HG03575 (cell line): Measurements from ENCODE around the gene CCDC47.
A peak's percentile ranks its signal among the peaks of the same experiment; 100 is the strongest.
"Not testable (repeated sequence)": the region's sequence is repeated elsewhere in the genome, so short reads cannot be mapped to it uniquely, and the experiment has no call there.

Experiments
- ATAC-seq: cut with Tn5 transposase; IDR thresholded peaks from one replicate; pipeline ENCODE4 v1.9.1; 2021; ENCODE audit not compliant: unreplicated experiment, insufficient number of reproducible peaks, low FRiP score; ENCODE audit errors: extremely low read depth

CCDC47 gene, protein sequence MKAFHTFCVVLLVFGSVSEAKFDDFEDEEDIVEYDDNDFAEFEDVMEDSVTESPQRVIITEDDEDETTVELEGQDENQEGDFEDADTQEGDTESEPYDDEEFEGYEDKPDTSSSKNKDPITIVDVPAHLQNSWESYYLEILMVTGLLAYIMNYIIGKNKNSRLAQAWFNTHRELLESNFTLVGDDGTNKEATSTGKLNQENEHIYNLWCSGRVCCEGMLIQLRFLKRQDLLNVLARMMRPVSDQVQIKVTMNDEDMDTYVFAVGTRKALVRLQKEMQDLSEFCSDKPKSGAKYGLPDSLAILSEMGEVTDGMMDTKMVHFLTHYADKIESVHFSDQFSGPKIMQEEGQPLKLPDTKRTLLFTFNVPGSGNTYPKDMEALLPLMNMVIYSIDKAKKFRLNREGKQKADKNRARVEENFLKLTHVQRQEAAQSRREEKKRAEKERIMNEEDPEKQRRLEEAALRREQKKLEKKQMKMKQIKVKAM

DNA sequence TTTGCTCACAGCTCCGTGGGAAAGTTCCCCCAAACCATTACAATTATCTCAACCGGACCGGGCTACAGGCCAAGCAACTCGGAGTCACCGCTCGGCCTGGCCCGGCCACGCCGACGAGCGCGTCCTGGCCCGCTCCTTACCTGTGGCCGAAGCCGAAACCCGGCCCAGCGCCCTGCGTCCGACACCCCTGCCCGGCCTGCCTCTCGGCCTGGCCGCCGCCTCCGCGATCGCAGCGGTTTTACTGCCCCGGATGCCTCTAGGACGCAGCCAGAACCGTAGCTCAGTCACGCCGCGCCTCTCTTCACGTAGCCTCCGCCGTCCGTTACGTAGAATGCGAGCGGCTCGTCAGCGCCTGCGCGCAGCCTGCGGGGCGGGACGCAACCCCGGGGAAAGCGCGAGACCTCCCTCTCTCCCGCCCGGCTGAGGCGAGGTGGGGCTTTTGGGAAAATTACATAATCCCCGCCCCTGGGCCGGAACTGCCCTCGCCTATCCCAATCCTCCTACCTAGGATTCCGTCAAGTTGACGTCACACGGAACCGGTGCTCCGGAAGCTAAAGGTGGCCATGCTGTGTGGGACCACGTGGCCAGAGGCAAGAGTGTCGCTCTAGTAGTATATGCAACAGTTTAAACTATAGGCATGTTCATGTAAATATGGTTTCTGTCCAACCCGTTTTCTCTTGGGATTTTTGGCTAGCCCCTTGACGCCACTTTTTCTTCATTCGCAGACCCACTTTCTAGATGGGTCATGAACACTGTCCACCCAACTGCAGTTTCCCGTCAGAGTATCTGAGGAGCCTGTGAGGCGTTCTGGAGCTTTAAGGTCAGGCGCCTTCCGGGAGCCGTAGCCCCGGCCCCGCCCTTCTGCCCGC is at the start of gene CCDC47:
Gene CCDC47 (minus strand): TSS at position 326 of the 869 bp plus-strand sequence. CDS start 7,422 bp downstream, outside the sequence.
- ATAC-seq: peak; percentile 86

DNA sequence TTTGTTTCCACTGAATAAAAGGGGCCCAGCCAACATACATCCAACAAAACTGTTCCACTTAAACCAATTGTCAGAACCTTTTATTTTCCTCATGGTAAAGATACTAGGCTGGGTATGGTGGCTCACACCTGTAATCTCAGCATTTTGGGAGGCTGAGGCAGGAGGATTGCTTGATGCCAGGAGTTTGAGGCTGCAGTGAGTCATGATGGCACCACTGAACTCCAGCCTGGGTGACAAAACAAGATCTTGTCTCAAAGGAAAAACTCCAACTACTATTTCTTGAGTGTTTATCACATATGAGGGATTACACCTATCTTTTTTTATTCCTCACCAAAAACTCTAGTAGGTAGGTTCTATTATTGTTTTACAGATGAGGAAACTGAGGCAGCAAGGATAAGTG is 49.1 kb upstream of the CCDC47 start:
- no peak for ATAC-seq

DNA sequence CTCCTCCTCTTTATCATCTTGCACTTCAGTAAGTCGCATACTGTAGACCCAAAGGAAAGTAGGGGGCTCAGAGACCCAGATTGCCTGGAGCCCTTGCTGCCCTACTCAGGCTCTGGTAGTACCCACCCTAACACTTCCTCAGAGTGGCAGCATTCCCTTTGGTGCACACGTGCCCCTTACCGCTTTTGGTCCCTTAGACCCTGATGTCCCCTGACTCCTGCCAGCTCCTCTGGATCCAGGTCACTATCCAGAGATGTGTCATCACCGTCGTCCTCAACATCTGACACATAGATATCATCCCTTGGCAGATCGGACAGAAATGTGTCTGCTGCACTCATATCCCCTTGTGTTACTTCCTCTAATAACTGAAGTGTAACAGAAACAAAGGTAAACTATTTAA is 48.4 kb upstream of the CCDC47 start:
- no peak for ATAC-seq

DNA sequence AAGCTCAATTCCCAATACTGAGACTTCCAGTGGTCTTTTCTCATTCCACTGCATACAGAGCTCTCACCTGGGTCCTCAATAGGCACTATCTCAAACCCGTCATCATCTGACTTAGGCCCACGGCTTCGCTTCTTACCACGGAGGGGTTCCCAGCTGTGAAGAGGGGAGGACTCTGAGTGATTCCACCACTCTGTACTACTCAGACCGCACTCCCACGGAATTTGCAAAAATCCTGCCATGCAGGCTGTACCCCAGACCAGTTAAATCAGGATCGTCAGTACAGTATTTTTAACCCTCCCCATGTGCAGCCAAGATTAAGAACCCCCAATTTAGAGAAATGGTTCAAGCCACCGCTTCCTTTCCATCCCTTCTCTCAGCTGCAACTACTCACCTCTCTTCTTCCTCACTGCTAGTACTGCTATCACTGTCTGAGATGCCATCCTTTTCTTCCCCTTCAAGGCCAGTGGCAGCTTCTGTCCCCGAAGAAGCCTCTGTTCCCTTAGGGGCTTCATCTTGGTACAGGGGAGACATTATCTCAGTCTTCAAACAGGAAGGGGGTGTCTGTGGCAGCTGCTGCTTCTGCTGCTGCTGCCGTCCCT is 47.7 kb upstream of the CCDC47 start:
- no peak for ATAC-seq

DNA sequence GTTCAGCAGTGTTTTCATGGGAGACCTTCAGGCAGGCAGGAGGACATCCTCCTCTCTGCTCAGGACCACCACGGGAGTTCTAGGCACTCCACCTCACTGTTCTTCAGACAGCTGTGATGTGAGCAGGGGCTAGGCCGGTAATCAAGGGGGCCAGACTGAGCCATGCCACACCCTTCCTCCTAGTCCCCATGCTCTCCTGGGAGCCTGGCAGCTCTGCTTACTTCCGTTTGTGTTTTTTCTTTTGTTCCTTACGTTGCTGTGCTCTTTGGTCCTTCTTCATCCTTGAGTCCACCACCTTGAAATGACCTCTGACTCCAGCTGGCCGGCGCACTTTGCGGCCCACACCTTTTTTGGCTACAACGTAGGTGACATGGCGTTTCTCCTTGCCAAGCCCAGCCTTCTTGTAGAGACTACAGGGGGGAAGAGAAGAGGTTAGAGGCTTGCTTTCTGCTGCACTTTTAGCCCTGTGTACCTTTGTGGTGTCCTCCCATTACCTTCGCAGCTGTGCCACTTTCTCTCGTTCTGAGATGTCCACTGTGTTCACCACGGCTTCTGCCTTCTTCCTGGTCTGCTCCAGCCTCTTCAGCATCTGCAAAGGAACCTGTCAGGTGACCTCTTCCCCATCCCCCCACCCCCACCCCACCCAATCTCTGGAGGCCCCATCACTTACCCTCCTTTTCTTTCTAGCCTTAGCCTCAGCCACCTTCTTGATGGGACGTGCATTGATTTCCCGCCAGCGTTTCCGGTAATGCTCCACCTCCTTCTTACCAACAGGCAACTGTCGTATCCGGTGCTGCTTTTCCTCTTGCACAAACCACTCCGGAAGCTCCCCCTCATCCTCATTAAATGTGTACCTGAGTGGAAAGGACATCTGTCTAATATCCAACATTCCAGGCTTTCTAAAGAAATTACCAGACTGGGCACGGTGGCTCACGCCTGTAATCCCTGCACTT is 46.5 kb upstream of the CCDC47 start:
- no peak for ATAC-seq

DNA sequence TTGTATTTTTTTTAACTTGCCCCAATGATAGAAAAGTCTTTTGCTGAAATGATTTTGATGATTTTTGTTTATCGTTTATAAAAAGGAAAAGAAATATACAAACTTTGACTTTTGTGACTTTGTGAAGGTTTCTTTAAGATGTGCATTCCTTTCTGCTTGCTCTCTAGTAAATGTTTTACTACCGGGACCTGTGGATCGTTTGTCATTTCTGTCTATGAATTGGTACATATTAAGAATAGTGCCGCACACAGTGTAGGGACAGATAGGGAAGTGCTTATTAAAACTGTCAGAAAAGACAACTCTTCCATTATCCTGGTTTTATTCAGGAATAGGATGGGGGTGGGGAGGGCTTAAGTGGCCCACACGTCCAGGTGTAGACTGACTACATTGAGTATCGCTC is 45.7 kb upstream of the CCDC47 start:
- no peak for ATAC-seq

DNA sequence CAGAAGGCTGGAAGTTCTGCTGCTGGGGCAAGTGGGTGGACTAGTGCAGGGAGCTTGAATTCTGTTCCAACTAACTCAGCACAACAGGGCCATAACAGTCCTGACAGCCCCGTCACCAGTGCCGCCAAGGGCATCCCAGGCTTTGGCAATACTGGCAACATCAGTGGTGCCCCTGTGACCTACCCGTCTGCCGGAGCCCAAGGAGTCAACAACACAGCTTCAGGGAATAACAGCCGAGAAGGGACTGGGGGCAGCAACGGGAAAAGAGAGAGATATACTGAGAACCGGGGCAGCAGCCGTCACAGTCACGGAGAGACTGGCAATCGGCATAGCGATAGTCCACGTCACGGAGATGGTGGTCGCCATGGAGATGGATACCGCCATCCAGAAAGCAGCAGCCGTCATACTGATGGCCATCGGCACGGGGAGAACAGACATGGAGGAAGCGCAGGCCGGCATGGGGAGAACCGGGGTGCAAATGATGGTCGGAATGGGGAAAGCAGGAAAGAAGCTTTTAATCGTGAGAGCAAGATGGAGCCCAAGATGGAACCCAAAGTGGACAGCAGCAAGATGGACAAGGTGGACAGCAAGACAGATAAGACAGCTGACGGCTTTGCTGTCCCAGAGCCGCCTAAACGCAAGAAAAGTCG is 44.5 kb upstream of the CCDC47 start:
- ATAC-seq: no peak

DNA sequence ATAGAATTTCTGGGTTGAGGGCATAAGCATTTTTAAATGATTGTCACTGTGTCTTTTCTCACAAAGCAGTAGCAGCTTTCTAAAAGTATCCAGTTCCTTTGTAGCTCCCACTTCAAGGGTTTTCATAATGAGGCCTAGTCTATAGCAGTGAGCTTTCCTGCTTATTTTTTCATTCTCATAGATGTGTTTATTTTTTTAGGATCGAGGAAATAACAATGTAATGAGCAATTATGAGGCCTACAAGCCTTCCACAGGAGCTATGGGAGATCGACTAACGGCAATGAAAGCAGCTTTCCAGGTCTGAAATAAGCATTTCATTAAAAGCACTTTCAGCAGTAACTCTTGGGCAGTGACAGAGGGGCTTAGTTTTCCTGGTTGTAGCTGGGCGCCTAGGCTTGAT is 43.3 kb upstream of the CCDC47 start:
- no peak for ATAC-seq

DNA sequence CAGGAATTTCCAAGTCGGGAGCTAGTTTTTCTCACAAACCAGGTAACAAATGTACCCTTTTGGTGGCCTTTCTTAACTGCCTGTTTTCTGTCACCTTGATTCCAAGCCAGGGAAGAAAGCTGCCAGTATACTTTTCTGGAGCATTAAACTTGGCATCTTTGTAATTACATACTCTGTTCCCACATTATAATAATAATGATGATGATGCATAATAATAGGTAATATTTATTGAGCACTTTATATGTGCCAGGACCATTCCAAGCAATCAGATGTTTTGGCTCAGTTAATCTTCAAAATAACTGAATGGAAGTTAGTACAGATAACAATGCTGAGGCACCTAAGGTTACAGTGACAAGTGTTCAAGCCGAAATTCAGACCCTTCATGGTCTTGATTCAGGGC is 42.7 kb upstream of the CCDC47 start:
- no peak for ATAC-seq

DNA sequence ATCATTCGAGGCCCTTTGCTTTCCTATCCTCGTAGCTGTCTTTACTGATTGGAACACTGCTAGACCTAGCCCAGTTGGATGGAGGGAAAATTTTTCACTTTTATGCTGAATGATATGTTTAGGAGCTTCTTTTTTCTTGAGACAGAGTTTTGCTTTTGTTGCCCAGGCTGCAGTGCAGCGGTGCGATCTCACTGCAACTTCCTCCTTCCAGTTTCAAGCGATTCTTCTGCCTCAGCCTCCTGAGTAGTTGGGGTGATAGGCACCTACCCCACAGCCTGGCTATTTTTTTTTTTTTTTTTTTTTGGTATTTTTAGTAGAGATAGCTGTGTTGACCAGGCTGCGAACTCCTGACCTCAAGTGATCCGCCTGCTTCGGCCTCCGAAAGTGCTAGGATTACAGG is 36.6 kb upstream of the CCDC47 start:
- no peak for ATAC-seq

DNA sequence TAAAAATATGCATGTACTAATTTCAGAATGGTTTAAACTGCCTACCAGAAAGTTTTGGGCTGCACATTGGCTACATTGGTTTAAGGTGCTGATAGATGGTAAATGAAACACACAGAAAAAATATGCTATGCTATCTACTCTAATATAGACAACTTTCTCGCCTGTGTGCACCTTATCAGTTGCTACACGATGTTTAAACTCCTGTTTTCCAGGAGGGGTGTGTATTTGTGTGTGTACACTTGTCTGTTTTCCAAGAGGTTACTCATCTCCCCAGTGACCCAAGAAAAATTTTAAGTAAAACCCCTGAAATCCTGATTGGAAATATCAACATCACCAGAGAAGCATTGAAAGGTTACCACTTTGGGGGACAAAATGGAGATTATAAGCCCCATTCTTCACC is 32.2 kb upstream of the CCDC47 start:
- no peak for ATAC-seq

DNA sequence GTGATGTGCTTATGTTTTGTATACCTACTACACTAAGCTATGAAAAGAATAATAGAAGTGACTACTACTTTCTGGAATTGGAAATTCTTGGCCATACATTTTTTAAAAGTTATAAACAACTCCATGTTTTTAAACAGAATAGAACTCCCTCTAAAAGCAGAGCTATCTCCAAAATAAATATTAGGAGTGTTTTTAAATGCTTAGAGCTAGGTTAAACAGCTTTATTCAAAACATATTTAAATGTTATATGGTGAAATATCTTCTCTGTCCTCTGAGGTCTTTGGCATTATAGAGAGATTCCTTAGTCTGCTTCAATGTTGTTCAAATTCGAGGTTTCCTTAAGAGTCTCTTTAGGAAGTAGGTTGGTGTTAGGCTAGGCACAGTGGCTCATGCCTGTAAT is 30.9 kb upstream of the CCDC47 start:
- ATAC-seq: no peak

DNA sequence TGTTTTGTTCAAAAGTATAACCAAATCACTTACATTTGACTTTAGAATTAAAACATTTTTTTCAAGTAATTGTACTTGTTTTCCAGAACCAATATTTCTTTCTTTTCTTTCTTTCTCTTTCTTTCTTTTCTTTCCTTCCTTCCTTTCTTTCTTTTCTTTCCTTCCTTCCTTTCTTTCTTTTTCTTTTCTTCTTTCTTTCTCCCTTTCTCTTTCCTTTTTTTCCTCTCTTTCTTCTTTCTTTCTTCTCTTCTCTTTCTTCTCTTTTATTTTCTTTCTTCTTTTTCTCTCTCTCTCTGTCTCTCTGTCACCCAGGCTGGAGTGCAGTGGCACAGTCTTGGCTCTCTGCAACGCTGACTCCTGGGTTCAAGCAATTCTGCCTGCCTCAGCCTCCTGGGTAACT is 27.4 kb upstream of the CCDC47 start:
- ATAC-seq: no peak

DNA sequence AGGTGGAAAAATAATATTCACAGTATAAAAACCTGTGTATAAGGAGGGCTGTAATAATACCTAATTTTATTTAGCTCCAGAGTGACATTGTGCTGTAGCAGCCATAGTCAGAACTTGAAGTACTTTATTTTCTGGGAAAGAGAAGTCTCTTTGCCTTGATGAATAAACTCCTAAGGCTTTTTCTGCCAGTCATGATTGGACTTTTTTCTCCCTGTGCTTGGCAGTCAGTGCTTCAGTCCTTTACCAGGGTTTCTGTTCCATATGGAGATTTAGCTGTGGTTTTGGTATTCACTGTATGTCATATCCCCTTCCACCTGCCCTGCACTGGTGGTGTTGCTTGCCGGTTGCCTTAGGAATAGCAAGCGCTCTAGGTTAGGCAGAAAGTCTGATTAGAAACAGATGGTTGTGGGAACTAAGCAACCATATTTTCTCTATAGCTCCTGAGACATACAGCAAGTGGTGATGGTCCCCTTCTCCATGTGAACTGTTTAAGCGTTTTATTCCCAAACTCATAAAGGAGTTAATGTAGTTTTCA is 25.2 kb upstream of the CCDC47 start:
- ATAC-seq: no peak

DNA sequence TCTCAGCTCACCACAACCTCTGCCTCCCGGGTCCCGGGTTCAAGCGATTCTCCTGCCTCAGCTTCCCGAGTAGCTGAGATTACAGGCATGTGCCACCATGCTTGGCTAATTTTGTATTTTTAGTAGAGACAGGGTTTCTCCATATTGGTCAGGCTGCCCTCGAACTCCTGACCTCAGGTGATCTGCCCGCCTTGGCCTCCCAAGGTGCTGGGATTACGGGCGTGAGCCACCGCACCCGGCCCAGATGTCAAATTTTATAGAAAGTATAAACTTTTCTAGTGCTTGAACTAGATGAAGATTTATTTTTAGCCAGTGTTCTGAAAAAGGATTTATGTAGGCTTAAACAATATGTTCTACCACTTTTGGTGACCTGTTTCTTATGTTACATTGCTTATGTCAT is 23.0 kb upstream of the CCDC47 start:
- ATAC-seq: not testable (repeated sequence)

DNA sequence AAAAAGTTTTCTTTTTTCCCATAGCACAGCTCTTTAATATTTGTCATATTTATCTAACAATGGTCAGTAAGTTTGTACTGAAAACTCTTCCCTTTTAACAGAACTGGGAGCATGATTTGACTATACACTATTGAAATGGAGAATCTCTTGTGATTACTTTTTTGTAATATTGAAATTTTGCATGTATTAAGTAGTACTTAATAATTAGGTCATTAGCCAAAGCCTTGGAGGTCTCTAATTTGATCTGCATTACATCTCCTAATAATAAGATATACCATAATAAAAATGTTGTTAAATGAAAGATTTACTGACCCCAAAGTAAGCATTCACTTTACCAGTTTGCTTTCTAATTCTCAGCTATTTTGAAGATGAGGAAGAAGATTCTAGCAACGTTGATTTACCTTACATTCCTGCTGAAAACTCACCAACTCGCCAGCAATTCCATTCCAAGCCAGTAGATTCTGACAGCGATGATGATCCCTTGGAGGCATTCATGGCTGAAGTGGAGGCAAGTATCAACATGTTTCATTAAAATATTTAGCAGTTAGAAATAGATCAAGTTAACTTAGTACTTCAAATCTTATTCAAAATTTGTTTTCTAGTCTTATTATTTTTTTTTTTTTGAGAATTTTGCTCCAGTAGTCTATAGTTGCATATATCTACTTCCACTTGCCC is 18.8 kb upstream of the CCDC47 start:
- no peak for ATAC-seq

DNA sequence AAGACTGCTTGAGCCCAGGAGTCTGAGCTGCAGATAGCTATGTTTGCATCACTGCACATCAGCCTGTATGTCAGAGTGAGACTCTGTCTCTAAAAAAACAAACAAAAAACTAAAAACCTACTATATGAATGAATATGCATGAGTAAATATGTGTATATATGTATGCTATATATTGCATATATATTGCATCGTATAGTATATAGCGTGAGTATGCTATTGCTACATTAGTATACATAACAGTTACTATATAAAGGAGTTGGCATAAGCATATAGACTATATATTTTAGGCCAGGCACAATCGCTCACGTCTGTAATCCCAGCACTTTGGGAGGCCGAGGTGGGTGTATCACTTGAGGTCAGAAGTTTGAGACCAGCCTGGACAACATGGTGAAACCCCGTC is 16.7 kb upstream of the CCDC47 start:
- no peak for ATAC-seq
